ENCODE results near the gene RSRC1. TPM values are rescaled to one million over a fixed set of nuclear protein-coding genes. Genes with fewer than 3 reads are reported as not detected.

The RSRC1 gene
- total and polyA plus RNA-seq, 2 of the 13 experiments (the other 11 are each of a cell fraction or from before 2014, with no cell fraction given), result 4.9 to 63.0 TPM

- ATAC-seq (no peak), DNase-seq (ENCODE audit: low spot score) (no peak), FAIRE-seq (no peak)
- H3K4me2 ChIP-seq (ENCODE audit: low read depth, low read length), result no peak overlapping the region
- no peaks in the 10 kb centered on the region for H3K36me3 ChIP-seq (replicated peaks in 1 of 2; ENCODE audit: control insufficient read depth in 1 of 2, insufficient read depth in 2 of 2, low read length in 2 of 2)
- no peaks in the 10 kb centered on the region for H4K20me1 ChIP-seq (ENCODE audit: insufficient read depth, low read length)
- H3K4me3 ChIP-seq (replicated peaks in 1 of 3; ENCODE audit: insufficient read depth in 1 of 3, low read depth in 2 of 3, low read length in 3 of 3), result no peak overlapping the region
- in situ Hi-C loops (cut with HindIII; ENCODE audit: extremely low pct_ligation_motif_present, low pct_unique_long_range_greater_than_20kb), result no loop called here
- TF ChIP-seq ZBTB49 (CRISPR knock-in tag; IDR thresholded peaks at IDR 0.05; ENCODE audit: borderline replicate concordance) (no peak), TAF1 (CRISPR knock-in tag; IDR thresholded peaks at IDR 0.05) (no peak), ZNF720 (CRISPR knock-in tag; IDR thresholded peaks at IDR 0.05) (no peak), KLF15 (CRISPR knock-in tag; IDR thresholded peaks at IDR 0.05; ENCODE audit: borderline replicate concordance) (no peak), ZBTB8A (CRISPR knock-in tag; IDR thresholded peaks at IDR 0.05; ENCODE audit: borderline replicate concordance, low read depth) (no peak), RNF2 (conservative IDR thresholded peaks at IDR 0.05; ENCODE audit: low read depth) (no peak), MIER2 (CRISPR knock-in tag; IDR thresholded peaks at IDR 0.05) (no peak), DRAP1 (CRISPR knock-in tag; IDR thresholded peaks at IDR 0.05) (no peak), ZNF670 (CRISPR knock-in tag; IDR thresholded peaks at IDR 0.05; ENCODE audit: borderline replicate concordance) (no peak), KLF11 (CRISPR knock-in tag; IDR thresholded peaks at IDR 0.05) (no peak), ZUFSP (CRISPR knock-in tag; IDR thresholded peaks at IDR 0.05; ENCODE audit: borderline replicate concordance) (no peak), HNRNPL (IDR thresholded peaks at IDR 0.05; ENCODE audit: low read depth, low read length) (no peak), TBP (CRISPR knock-in tag; IDR thresholded peaks at IDR 0.05) (no peak), ATF2 (CRISPR knock-in tag; IDR thresholded peaks at IDR 0.05) (no peak), ESRRA (CRISPR knock-in tag; IDR thresholded peaks at IDR 0.05; ENCODE audit: low read depth) (no peak), FOXK2 (IDR thresholded peaks at IDR 0.05) (no peak), ZNF597 (CRISPR knock-in tag; IDR thresholded peaks at IDR 0.05) (no peak), ZNF296 (CRISPR knock-in tag; conservative IDR thresholded peaks at IDR 0.05) (no peak), LCORL (IDR thresholded peaks at IDR 0.05) (no peak), LCORL (CRISPR knock-in tag; IDR thresholded peaks at IDR 0.05) (no peak), ZNF543 (CRISPR knock-in tag; IDR thresholded peaks at IDR 0.05) (no peak)
- no peaks in the 10 kb centered on the region for H3K4me1 ChIP-seq (ENCODE audit: insufficient read depth, low read length)
- H3K9ac ChIP-seq (ENCODE audit: insufficient read depth, low read depth, low read length), result no peak overlapping the region
- CTCF ChIA-PET (ENCODE audit: low intra/inter-chr PET ratio, low total read pairs), result no interaction called here
- no TSS peak for BruUV-seq (replicated peaks)
- H3K27me3 ChIP-seq (ENCODE audit: control insufficient read depth in 1 of 2, insufficient read depth in 2 of 2, low read length in 2 of 2), result no peaks in the 10 kb centered on the region
- intact Hi-C loops (cut with micrococcal nuclease; ENCODE audit: unreplicated experiment), result no loop called here
- POLR2A ChIA-PET, result no interaction called here
- H3K79me2 ChIP-seq (ENCODE audit: insufficient read depth, low read length), result no peaks in the 10 kb centered on the region
- WGBS (ENCODE audit: low lambda C conversion rate), result 89% methylated on average over 4 of the region's 4 CpGs
- H3K9me3 ChIP-seq (ENCODE audit: low read length), result peaks cover 18% of the 10 kb centered on the region
- H2AFZ ChIP-seq (ENCODE audit: low read length), result no peak overlapping the region
- no peak overlapping the region for H3K27ac ChIP-seq (ENCODE audit: extremely low read length, insufficient read depth, low read length)
Measured at GRCh38 chr3:158269942-158270341, 160.1 kb downstream of the RSRC1 start.

All from HepG2 (cell line).